ENCODE results near the gene TMSB4Y.

Gene TMSB4Y

GRCh38 chrY:13703568-13703968 is at the start of gene TMSB4Y:
TSS of gene TMSB4Y (plus strand) at chrY:13703899.
- TF ChIP-seq ZNF70 (CRISPR knock-in tag; IDR thresholded peaks at IDR 0.05): no peak
- TF ChIP-seq TSHZ2 (CRISPR knock-in tag; IDR thresholded peaks at IDR 0.05): no peak
- TF ChIP-seq TCF4 (CRISPR knock-in tag; IDR thresholded peaks at IDR 0.05; ENCODE audit: borderline replicate concordance): no peak
- TF ChIP-seq PPARA (CRISPR knock-in tag; IDR thresholded peaks at IDR 0.05; ENCODE audit: borderline replicate concordance): no peak
- ATAC-seq: no peak

DNA sequence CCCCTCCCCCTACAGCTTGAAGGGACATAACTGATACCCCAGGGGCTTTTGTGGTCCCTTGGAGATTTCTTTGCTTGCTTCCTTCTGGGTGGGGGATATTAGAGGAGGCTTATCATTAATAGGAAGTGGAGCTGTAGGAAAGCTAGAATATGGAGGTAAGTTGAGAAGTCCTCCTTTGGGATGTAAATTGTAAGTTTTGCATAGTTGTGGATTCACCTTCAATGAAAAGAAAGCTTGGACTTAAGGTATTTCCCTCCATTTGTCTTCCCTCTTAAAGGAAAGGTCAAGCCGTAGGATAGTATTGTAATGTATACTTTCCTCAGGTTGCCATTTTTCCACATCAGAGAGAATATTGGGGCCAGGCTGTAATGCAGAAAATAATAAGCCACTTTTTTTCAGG is 39.5 kb upstream of the TMSB4Y start:
- TF ChIP-seq ZNF70 (CRISPR knock-in tag; IDR thresholded peaks at IDR 0.05) (no peak), TCF4 (CRISPR knock-in tag; IDR thresholded peaks at IDR 0.05; ENCODE audit: borderline replicate concordance) (no peak), CSDC2 (CRISPR knock-in tag; IDR thresholded peaks at IDR 0.05) (no peak), SNAI2 (CRISPR knock-in tag; IDR thresholded peaks at IDR 0.05) (no peak), ISL1 (CRISPR knock-in tag; IDR thresholded peaks at IDR 0.05) (no peak), ZFP3 (CRISPR knock-in tag; IDR thresholded peaks at IDR 0.05) (no peak), BACH2 (CRISPR knock-in tag; IDR thresholded peaks at IDR 0.05; ENCODE audit: borderline replicate concordance) (no peak), CREB5 (CRISPR knock-in tag; IDR thresholded peaks at IDR 0.05; ENCODE audit: low read depth) (no peak), ZNF565 (CRISPR knock-in tag; conservative IDR thresholded peaks at IDR 0.05; ENCODE audit: low read depth) (no peak), TSHZ2 (CRISPR knock-in tag; IDR thresholded peaks at IDR 0.05) (no peak), ZFP30 (CRISPR knock-in tag; IDR thresholded peaks at IDR 0.05) (no peak), RARB (CRISPR knock-in tag; IDR thresholded peaks at IDR 0.05) (no peak), PATZ1 (CRISPR knock-in tag; IDR thresholded peaks at IDR 0.05; ENCODE audit: borderline replicate concordance) (no peak)
- TF ChIP-seq, protein P1, sequence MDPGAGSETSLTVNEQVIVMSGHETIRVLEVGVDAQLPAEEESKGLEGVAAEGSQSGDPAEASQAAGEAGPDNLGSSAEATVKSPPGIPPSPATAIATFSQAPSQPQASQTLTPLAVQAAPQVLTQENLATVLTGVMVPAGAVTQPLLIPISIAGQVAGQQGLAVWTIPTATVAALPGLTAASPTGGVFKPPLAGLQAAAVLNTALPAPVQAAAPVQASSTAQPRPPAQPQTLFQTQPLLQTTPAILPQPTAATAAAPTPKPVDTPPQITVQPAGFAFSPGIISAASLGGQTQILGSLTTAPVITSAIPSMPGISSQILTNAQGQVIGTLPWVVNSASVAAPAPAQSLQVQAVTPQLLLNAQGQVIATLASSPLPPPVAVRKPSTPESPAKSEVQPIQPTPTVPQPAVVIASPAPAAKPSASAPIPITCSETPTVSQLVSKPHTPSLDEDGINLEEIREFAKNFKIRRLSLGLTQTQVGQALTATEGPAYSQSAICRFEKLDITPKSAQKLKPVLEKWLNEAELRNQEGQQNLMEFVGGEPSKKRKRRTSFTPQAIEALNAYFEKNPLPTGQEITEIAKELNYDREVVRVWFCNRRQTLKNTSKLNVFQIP (CRISPR knock-in tag; IDR thresholded peaks at IDR 0.05; ENCODE audit: borderline replicate concordance, low read depth): no peak

DNA sequence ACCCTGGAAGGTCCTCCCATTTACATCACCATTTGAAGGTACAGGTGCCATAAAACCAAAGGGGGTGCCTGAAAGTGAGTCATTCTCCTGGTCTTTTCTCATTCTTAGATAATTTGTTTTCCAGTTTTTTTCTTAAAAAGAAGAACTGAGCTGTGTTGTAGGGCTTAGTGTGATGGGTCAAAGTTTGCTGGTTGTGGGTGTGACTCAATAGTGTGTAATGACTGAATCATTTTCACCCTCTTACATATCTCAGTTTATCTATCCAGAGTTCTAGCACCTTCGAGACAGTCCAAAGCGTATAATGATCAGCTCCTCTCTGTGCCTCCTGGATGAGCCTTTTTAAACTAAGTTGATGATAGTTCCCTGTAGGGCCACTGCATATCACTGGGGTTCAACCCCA is 32.6 kb upstream of the TMSB4Y start:
- TF ChIP-seq CREB5 (CRISPR knock-in tag; IDR thresholded peaks at IDR 0.05; ENCODE audit: low read depth): no peak
- no peak for TF ChIP-seq TSHZ2 (CRISPR knock-in tag; IDR thresholded peaks at IDR 0.05)
- TF ChIP-seq PATZ1 (CRISPR knock-in tag; IDR thresholded peaks at IDR 0.05; ENCODE audit: borderline replicate concordance): no peak
- no peak for TF ChIP-seq ZNF8 (CRISPR knock-in tag; IDR thresholded peaks at IDR 0.05)
- no peak for TF ChIP-seq PPARA (CRISPR knock-in tag; IDR thresholded peaks at IDR 0.05; ENCODE audit: borderline replicate concordance)
- TF ChIP-seq RARB (CRISPR knock-in tag; IDR thresholded peaks at IDR 0.05): no peak
- TF ChIP-seq ZFP30 (CRISPR knock-in tag; IDR thresholded peaks at IDR 0.05): no peak
- no peak for TF ChIP-seq ARNTL (CRISPR knock-in tag; IDR thresholded peaks at IDR 0.05; ENCODE audit: borderline replicate concordance, low read depth)
- TF ChIP-seq SNAI2 (CRISPR knock-in tag; IDR thresholded peaks at IDR 0.05): no peak
- TF ChIP-seq TOX (CRISPR knock-in tag; IDR thresholded peaks at IDR 0.05; ENCODE audit: borderline replicate concordance): no peak
- ATAC-seq: no peak

More for the DNA sequence above, 39.5 kb upstream of the TMSB4Y start:
- no peak for ATAC-seq

Data from SK-N-SH treated with all-trans-retinoic acid at 6 μM for 48 hours (cell line).